RWPE1 (cell line): Measurements from ENCODE around the gene FRZB.
"Not testable (repeated sequence)": the region's sequence is repeated elsewhere in the genome, so short reads cannot be mapped to it uniquely, and the experiment has no call there.

ENCODE experiments used
- CTCF ChIA-PET: fragments of 350-600 bp; sonication (Branson Sonifier 250); formaldehyde crosslinking; extraction: SDS; loops from one replicate; lab custom pipeline; 2021; lab: Yijun Ruan, JAX
- POLR2A ChIA-PET: fragments of 400-600 bp; formaldehyde crosslinking; extraction: SDS; loops from one replicate; lab custom pipeline; 2020; ENCODE audit warnings: antibody characterized with exemption; ENCODE audit not compliant: low non-redundant PET; lab: Yijun Ruan, JAX
- DNase-seq: peaks from one replicate; pipeline ENCODE4 v3.0.0; 2012; ENCODE audit warnings: low spot score
- H3K27ac ChIP-seq: fragments of 450-650 bp; 2 replicates; pipeline ENCODE4 v1.5.1; 2017
- TF ChIP-seq, protein P1 (sequence below): fragments of 450-650 bp; conservative IDR thresholded peaks from 2 replicates; pipeline ENCODE4 v1.5.1; 2017; ENCODE audit warnings: low read depth, mild to moderate bottlenecking

FRZB gene

DNA sequence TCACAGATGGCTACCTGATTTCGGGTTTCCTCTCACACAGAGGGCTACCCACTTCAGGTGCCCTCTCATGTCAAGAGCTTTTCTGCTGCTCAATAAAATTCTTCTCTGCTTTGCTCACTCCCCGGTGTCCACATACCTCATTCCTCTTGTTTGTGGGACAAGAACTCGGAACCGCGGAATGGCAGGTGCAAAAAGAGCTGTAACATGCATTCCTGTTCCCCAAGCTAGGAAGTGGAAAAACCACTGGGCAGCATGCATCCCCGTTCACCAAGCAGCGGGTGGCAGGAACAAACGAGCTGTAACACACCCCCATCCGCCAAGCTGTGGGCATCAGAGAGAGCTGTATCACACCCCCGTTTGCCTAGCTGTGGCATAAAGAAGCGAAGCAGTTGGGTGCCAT, 27.2 kb upstream of the FRZB start:
- no peak overlapping the region for H3K27ac ChIP-seq
- ChIA-PET POLR2A (no interaction called here), CTCF (interaction anchor here (0.9 kb wide), 1 partner anchor 19 kb away, joined by 4 read pairs; no protein-coding TSS in a partner anchor)
- DNase-seq, result no peak
- TF ChIP-seq, protein P1, sequence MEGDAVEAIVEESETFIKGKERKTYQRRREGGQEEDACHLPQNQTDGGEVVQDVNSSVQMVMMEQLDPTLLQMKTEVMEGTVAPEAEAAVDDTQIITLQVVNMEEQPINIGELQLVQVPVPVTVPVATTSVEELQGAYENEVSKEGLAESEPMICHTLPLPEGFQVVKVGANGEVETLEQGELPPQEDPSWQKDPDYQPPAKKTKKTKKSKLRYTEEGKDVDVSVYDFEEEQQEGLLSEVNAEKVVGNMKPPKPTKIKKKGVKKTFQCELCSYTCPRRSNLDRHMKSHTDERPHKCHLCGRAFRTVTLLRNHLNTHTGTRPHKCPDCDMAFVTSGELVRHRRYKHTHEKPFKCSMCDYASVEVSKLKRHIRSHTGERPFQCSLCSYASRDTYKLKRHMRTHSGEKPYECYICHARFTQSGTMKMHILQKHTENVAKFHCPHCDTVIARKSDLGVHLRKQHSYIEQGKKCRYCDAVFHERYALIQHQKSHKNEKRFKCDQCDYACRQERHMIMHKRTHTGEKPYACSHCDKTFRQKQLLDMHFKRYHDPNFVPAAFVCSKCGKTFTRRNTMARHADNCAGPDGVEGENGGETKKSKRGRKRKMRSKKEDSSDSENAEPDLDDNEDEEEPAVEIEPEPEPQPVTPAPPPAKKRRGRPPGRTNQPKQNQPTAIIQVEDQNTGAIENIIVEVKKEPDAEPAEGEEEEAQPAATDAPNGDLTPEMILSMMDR, result no peak

DNA sequence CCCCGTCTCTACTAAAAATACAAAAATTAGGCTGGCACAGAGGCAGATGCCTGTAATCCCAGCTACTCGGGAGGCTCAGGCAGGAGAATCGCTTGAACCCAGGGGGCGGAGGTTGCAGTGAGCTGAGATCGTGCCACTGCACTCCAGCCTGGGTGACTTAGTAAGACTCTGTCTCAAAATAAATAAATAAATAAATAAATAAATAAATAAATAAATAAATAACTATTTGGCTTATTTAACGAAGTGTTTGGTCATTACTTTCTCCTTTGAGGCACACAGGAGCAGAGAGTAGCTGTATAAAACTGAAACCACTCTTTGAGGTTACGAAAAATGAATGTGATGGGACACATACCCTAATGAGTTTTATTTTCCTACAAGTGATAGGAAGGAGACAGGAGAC, 26.6 kb upstream of the FRZB start:
- H3K27ac ChIP-seq, POLR2A ChIA-PET, DNase-seq: not testable (repeated sequence)
- CTCF ChIA-PET, result interaction anchor here (0.9 kb wide), 1 partner anchor 19 kb away, joined by 4 read pairs; no protein-coding TSS in a partner anchor

DNA sequence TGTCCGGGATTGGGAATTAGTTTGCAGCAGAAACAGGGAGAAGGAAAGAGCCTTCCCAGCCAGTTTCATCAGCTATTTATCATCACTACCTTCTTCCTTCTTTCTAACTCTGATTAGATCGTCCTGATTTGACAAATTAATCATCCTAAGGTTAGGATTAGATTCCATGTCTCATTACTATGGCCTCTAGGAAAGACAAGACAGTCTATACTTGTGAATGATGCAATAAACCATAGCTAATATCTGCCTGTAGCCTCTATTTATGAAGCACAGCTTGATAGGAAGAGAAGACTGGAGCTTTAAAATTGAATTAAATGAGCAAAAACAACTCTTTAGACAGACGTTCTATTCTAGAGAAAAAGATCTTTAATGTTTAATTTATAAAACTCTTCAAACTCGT, 25.2 kb upstream of the FRZB start:
- DNase-seq, result no peak
- CTCF ChIA-PET, result interaction anchor here (0.7 kb wide), 1 partner anchor 384 kb away, joined by 3 read pairs; no protein-coding TSS in a partner anchor
- H3K27ac ChIP-seq, result no peak overlapping the region
- TF ChIP-seq, protein P1, result no peak
- POLR2A ChIA-PET, result no interaction called here

DNA sequence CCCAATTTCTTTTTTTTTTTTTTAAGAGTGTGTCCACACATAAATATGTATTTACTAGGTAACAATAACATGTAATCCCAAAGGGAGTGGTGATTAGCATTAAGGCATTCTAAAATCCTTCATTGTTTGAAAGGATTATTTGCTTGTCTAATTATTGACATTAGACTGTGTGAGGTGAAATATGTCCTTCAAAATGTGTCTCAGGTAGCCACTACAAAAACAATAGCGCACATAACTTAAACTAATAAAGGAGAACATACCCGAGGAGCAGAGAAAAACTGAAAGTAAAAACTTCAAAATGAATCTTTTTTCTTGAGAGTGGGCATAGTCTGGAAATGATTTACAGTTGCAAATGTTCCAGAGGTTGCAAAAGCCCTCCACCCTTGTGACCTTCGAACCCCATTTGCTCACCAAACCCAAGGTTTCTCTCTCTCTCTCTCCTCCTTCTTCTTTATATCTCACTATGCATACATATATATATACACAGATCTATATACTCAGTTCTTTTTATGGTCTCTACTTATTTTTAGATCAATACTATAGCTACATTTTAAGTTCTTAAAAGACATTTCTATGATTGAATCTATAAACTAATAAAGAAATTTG, 24.4 kb upstream of the FRZB start:
- ChIA-PET CTCF (no interaction called here), POLR2A (no interaction called here)
- no peak overlapping the region for H3K27ac ChIP-seq
- no peak for DNase-seq
- TF ChIP-seq, protein P1, result no peak

DNA sequence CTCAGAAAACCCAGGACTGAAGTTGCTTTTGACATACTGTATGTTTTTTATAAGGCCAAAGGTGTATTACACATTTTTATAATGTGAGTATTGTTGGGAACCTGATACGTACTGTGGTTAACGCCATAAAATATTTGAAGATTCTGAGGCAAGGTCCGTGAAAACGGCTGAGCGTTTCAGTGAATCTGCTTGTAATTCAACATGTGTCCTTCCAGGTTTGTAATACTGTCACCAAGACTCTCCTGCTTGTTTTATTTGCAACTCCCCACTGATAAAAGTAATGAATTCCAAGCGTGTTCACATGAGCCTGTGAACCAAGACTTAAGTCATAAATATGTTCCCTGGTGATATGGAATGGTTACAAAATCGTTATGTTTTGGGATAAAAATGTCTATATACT, 23.9 kb upstream of the FRZB start:
- no peak overlapping the region for H3K27ac ChIP-seq
- ChIA-PET POLR2A (no interaction called here), CTCF (no interaction called here)

DNA sequence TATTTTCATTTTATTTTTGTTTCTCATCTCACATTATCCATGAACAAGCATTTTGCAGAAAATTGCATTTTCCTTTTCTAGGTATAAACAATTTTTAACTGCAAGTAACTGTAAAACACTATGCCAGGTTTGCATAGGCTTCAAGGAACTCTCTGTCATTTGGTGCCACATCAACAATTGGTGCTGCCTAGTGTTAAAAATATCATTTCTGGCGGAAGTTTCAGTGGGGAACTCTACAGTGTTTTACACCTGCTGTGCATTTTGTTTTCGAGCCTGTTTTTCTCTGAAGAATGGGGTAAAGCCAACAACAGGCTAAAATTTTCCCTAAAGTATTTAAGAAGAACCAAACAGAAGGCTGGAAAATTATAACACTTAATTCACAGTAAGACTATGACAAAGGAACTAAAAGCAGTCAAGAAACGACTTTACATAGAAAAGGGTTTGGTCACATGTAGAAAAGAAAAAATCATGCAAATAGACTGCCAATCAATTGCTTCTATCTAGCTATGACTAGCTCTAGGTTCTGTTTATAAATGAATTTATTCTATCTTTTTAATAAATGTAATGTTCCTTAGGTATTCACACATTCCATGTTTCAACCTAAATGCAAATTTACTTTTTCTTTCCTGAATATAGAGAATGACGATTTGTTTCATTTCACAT, 21.4 kb upstream of the FRZB start:
- H3K27ac ChIP-seq, result no peak overlapping the region
- no peak for DNase-seq
- TF ChIP-seq, protein P1, result no peak
- ChIA-PET CTCF (no interaction called here), POLR2A (no interaction called here)

More for the DNA sequence above, 23.9 kb upstream of the FRZB start:
- TF ChIP-seq, protein P1, result no peak
- DNase-seq, result no peak

DNA sequence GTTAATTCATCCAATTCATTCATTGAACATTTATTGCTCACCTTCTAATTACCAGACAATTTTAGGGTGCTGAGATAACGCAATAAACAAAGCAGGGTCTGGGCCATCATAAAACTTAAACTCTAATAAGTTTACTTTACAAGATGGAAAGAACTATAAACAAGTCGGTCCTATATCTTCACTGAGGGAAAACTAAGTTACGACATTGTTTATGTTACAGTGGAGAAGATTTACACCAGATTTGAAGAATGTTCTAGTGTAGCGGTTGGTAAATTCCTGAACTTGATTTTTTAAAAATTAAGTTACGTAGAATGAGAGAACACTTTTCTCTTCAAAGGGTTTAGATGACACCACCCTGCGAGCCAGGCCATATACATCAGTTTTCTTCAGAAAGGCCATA, 20.7 kb upstream of the FRZB start:
- TF ChIP-seq, protein P1, result no peak
- CTCF ChIA-PET, result no interaction called here
- no peak for DNase-seq
- POLR2A ChIA-PET, result no interaction called here
- H3K27ac ChIP-seq, result no peak overlapping the region
